Stimulated activated CD4-positive, alpha-beta T cell treated with anti-CD3 and anti-CD28 coated beads, Interleukin-4, amount 100 ng/mL, for 1 hour (primary cell): ENCODE data around the gene FAIM2.

Experiments
- DNase-seq: peaks from one replicate; pipeline ENCODE4 v3.0.0-alpha.2; 2020

Gene FAIM2

DNA sequence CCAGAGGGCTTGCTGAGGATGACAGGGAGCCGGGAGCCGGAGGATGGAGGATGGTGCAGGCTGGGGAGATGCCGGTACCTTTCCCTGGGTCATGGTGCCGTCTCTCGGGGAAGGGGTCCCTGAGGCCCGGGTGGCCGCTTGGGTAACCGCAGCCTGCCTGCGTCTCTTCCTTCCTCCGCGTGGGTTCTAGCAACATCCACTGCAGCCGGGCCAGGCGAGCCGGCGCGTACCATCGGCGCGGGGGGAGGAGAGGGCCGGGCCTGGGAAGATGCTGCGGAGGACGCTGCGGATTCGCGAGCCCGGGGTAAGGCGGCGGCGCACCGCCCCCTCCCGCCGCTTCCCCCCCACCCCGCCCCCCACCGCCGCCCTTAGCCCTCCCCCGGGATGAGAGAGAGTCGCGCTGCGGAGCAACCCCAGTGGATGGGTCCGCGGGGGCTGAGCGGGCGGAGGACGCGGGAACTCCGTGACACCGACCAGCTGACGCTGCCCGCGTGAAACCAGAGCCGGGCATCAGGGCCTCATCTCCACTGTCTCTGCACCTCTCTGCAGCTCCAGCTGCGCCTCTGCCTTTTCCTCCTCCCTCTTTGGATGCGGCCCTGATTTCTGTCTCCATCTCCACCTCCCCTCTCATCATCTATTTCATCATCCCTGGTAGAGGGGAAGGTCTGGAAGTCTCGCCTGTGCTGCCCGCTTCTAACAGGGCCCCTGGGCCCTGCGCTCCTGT is at the start of gene FAIM2:
Gene FAIM2, minus strand, starts transcription at position 201 of the 724 bp plus-strand sequence. Its CDS starts 108 bp downstream, at position 93.
- DNase-seq, result peak; percentile 49

- DNase-seq, result no peak
Observed at GRCh38 chr12:49953151-49953550, 49.5 kb upstream of the FAIM2 start.

DNA sequence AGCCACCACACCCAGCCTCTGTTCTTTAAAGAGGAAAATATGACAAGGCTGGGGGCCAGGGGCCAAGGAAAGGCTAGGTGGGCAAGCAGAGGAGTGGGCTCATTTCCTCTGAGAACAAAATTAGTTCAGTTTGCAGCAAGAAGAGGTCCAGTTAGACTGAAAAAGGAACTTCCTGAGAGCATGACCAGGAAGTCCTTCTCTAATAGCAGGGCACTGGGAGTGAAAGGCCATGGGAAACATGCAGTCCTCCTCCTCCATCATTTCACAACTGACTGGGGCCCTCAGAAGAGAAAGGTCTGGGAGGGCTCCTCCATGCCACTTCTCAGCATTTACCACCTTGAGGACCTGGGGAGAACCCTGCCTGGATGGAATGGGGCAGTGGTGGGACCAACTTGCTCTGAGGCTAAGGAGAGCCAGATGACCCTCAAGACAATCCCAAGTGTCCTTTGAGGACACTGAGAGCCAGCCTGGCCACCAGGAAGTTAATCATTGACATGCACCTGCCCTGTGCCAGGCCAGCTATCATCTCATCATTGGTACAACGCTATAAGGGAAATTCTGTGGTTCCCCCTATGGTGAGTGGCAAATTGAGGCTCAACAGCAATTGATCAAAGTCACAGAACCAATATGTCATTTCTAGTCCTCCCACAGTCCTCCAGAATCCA is 48.8 kb upstream of the FAIM2 start:
- no peak for DNase-seq

- DNase-seq, result no peak
Observed at GRCh38 chr12:49951411-49952240, 47.9 kb upstream of the FAIM2 start.

- DNase-seq, result no peak
Observed at GRCh38 chr12:49950273-49951251, 46.9 kb upstream of the FAIM2 start, which contains the start of gene AQP2. TSS of gene AQP2 (plus strand) at chr12:49950737. CDS start at chr12:49950831, 94 bp downstream.

- DNase-seq, result no peak
Observed at GRCh38 chr12:49949866-49950265, 46.2 kb upstream of the FAIM2 start.

DNA sequence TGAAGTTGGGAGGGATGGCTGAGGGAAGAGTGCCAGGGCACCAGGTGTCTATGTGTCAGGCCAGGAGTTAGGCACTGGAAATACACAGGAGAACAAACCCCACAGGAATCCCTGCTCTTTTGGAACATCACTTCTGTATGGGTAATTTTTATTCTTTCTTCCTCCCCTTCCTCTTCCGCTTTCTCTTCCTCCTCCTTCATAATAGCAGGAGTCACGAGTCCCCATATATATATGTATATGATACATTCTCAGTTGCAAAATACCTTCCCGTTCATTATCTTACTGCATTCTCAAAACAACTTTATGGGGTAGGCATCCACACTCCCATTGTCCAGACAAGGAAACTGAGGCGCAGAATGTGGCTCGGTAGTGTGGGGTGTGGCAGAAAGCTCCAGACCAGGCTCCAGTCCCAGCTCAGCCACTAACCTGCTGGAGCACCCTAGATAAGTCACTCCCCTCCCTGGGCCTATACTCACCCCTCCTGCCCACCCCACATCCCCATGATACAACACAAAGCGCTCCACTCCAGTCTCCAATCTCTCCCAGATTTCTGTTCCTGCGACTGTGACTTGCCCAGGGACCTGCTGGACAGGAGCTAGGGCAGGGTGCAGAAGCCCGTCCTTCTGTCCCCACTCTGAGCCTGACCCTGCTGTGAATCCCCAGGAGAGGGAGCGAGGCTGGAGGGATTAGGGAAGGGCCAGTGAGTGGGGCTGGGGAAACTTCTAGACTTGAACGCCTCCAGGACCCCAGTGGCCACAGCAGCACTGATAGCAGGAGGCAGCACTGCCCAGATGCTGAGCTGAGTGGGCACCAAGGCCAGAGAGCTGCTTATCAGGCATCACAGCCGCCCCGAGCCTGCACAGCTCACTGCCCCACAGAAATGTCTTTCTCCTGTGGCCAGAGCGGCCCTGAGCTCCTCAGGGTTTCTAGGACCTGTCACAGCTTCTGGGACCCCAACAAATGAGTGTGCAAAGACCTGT is 45.5 kb upstream of the FAIM2 start:
- no peak for DNase-seq

DNA sequence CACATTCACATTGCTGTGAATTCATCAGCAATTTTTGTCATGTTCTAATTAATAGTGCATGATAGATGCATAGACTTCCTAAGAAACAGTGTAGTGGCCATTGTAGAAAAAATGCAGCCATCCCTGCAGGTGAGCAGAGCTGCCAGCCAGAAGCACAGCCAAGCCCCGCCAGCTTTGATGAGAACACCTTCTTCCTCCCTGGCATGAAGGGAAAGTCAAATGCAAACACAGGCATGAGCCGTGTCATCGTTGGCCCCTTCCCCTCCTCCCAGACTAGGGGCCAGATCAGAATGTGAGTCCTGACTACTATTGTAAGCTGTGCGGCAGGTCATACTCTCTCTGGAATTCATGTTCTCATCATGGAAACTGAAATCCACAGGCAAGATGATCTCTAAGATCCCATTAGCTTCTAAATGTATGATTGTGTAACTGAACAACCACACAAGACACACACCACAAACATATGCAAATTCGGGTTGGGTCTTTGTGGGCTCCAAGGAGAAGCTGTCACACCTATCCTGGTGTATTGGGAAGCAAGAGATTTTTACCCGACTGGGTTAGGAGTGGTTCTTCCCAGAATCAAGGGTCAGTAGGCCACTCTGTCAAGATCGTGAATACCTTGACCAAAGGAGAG is 44.0 kb upstream of the FAIM2 start:
- DNase-seq, result no peak

- DNase-seq, result no peak
Observed at GRCh38 chr12:49946497-49946896, 42.8 kb upstream of the FAIM2 start.

- DNase-seq, result no peak
Observed at GRCh38 chr12:49946086-49946485, 42.4 kb upstream of the FAIM2 start.

- peak; percentile 87 for DNase-seq
Observed at GRCh38 chr12:49945394-49946080, 41.8 kb upstream of the FAIM2 start.

GRCh38 chr12:49944718-49945117 is 41.0 kb upstream of the FAIM2 start:
- no peak for DNase-seq

- no peak for DNase-seq
Observed at GRCh38 chr12:49944046-49944445, 40.3 kb upstream of the FAIM2 start.

GRCh38 chr12:49943625-49943960 is 39.9 kb upstream of the FAIM2 start:
- no peak for DNase-seq

DNA sequence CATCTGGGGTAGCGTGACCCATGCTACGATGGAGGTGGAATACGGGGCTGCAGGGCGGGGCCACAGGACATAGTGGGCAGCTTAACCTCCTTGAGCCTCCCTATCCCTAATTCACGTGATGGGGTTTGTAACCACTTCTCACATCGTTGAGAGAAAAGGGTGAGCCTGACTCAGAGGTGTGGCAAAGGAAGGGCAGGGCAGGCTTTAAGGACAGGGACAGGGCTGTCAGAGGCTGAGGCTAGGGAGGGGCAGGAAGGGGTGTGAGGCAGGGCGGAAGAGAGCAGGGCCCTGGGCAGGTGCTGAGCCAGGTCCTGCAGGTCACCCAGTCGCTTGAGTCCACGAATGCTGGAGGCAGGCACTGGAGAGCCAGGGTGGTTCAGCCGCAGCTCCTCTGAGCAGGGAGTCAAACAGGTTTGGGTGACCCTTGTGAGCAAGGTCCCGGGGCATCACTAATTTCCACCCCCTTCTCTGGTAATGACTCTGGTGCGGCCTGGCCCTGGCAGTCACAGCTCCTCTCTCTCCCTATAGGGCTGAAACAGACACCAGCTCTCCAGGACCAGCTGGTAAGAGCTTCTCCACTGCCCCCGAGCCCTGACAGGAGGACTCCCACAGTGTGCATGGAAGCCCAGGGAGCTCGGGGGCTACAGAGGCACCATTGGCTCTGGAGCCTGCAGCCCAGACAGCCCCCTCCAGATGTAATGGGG is 39.4 kb upstream of the FAIM2 start:
- no peak for DNase-seq

DNA sequence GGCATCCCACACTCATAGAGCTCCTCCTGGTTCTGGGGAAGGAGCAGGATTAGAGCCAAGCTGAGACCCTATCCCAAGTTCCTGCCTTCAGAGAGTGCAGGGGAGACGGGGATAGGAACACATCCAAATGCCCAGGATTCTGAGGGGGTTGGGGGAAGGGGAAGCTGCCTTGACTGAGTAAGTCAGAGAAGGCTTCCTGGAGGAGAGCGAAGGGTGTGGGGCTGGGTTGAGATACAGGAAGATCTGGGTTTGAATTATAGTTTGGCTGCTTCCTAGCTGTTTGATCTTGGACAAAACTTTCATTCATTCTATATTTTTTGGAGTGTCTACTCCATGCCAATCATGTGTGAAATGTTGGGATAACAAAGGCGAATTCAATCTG is 38.8 kb upstream of the FAIM2 start:
- no peak for DNase-seq

DNA sequence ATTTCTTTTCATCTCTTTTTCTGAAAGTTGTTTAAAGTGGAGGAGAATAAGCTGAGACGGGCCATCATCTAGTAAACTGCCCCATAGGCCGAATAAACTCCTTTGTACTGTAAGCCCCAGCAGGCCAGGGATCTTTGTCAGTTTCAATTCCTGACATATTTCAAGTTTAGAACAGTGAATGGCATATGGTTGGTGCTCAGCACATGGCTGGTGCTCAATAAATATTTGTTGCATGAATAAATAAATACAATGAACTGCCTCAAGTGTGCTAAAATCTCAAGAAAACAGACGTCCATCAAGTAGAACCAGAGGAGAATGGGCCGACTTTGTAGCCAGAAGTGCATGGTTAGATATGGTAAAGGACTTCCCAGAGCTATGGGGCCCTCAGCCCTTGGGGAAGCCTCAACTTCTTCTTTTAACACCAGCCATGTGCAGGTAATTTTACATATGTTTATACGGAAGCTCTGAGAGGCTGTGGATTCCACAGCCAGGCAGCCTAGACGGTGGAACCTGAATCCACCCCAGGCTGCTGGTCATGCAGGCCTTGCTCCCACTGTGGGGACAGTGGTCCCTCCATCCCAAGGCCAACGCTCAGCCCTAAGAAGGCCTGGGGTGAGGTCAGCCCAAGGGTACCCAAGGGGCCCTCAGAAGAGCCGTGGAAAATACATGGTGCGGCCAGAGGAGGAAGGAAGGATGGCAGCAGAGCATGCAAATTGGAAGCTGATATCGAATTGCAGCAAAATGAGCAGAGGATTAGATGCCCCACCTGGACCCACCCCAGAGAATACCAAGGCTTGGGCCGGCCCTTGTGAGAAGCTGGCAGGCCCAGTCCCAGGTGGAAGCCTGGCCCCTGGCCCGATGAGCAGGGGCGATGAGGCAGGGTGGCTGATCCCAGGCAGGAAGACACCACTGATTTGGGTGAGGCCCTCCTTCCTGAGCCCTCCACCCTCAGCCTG is 38.1 kb upstream of the FAIM2 start:
- DNase-seq, result no peak

GRCh38 chr12:49939707-49940106 is 36.0 kb upstream of the FAIM2 start:
- no peak for DNase-seq
